HEK293 (cell line): ENCODE results near the gene EXOSC6.
A peak's percentile ranks its signal among the peaks of the same experiment; 100 is the strongest.

ENCODE experiments used
- CTCF ChIA-PET: fragments of 350-600 bp; formaldehyde crosslinking; extraction: SDS; loops from one replicate; lab custom pipeline; 2021; ENCODE audit warnings: antibody characterized with exemption; lab: Yijun Ruan, JAX
- POLR2A ChIA-PET: fragments of 300-600 bp; formaldehyde crosslinking; extraction: SDS; loops from one replicate; lab custom pipeline; 2020; ENCODE audit warnings: antibody characterized with exemption, inconsistent platforms; lab: Yijun Ruan, JAX
- H3K27ac ChIP-seq: fragments of 200-500 bp; sonication (Bioruptor generic); 2 replicates; pipeline ENCODE4 v1.5.1; 2014; ENCODE audit warnings: low read depth, low read length, control low read depth, inconsistent platforms; ENCODE audit errors: extremely low read depth
- H3K36me3 ChIP-seq, 2 experiments: fragments of 200-500 bp in 1 of 2; sonication (Bioruptor generic) in 1 of 2; 1 replicate in 1 of 2; 2 replicates in 1 of 2; pipeline ENCODE4 v1.5.1; 2014 to 2017; ENCODE audit warnings: inconsistent platforms in 2 of 2, low read length in 2 of 2; ENCODE audit not compliant: control insufficient read depth in 2 of 2, insufficient read depth in 1 of 2
- H3K4me1 ChIP-seq: fragments of 200-500 bp; sonication (Bioruptor generic); 2 replicates; pipeline ENCODE4 v1.5.1; 2014; ENCODE audit warnings: mild to moderate bottlenecking, low read length, inconsistent platforms; ENCODE audit not compliant: control insufficient read depth, insufficient read depth
- H3K4me3 ChIP-seq: 2 replicates; pipeline ENCODE4 v1.5.1; 2011; ENCODE audit warnings: low read depth, mild to moderate bottlenecking, control low read depth, low read length, moderate library complexity
- H3K9me3 ChIP-seq: fragments of 200-500 bp; sonication (Bioruptor generic); 2 replicates; pipeline ENCODE4 v1.5.1; 2014; ENCODE audit warnings: low read depth, low read length, inconsistent platforms; ENCODE audit not compliant: control insufficient read depth, insufficient read depth
- KLF7 ChIP-seq: fragments of 450-650 bp; formaldehyde crosslinking; IDR thresholded peaks from 2 replicates; pipeline ENCODE4 v1.5.1; 2016; ENCODE audit warnings: missing biosample characterization, missing genetic modification characterization, borderline replicate concordance
- PRDM2 ChIP-seq: fragments of 450-650 bp; formaldehyde crosslinking; IDR thresholded peaks from 2 replicates; pipeline ENCODE4 v1.5.1; 2016; ENCODE audit warnings: missing biosample characterization, missing genetic modification characterization, borderline replicate concordance
- SETDB1 ChIP-seq: IDR thresholded peaks from one replicate; pipeline ENCODE4 v1.6.1; 2017; ENCODE audit warnings: mild to moderate bottlenecking, low read length, moderate library complexity, mixed read lengths; ENCODE audit not compliant: insufficient read length
- SP3 ChIP-seq: fragments of 450-650 bp; formaldehyde crosslinking; IDR thresholded peaks from 2 replicates; pipeline ENCODE4 v1.5.1; 2016; ENCODE audit warnings: missing biosample characterization, missing genetic modification characterization
- ZEB2 ChIP-seq: fragments of 450-650 bp; formaldehyde crosslinking; IDR thresholded peaks from 2 replicates; pipeline ENCODE4 v1.5.1; 2016; ENCODE audit warnings: missing biosample characterization, missing genetic modification characterization
- ZNF148 ChIP-seq: fragments of 450-650 bp; formaldehyde crosslinking; IDR thresholded peaks from 2 replicates; pipeline ENCODE4 v1.5.0; 2017; ENCODE audit warnings: missing biosample characterization, missing genetic modification characterization, borderline replicate concordance
- ZNF561 ChIP-seq: fragments of 450-650 bp; IDR thresholded peaks from 2 replicates; pipeline ENCODE4 v1.5.1; 2018; ENCODE audit warnings: missing biosample characterization, missing genetic modification characterization, borderline replicate concordance
- ZNF621 ChIP-seq: fragments of 450-650 bp; formaldehyde crosslinking; IDR thresholded peaks from 2 replicates; pipeline ENCODE4 v1.5.1; 2017; ENCODE audit warnings: missing biosample characterization, missing genetic modification characterization
- TF ChIP-seq, protein P1 (sequence below): fragments of 450-650 bp; formaldehyde crosslinking; IDR thresholded peaks from 2 replicates; pipeline ENCODE4 v1.5.1; 2016; ENCODE audit warnings: missing biosample characterization, missing genetic modification characterization
- TF ChIP-seq, protein P2 (sequence below): fragments of 450-650 bp; formaldehyde crosslinking; optimal IDR thresholded peaks from 2 replicates; pipeline ENCODE3; 2016; ENCODE audit warnings: missing biosample characterization, mild to moderate bottlenecking, missing genetic modification characterization
- TF ChIP-seq, protein P3 (sequence below): fragments of 450-650 bp; formaldehyde crosslinking; IDR thresholded peaks from 2 replicates; pipeline ENCODE4 v1.5.1; 2016; ENCODE audit warnings: missing biosample characterization, missing genetic modification characterization

The EXOSC6 gene

GRCh38 chr16:70251629-70252354 lies at the start of gene EXOSC6 (continued):
- TF ChIP-seq, protein P1, sequence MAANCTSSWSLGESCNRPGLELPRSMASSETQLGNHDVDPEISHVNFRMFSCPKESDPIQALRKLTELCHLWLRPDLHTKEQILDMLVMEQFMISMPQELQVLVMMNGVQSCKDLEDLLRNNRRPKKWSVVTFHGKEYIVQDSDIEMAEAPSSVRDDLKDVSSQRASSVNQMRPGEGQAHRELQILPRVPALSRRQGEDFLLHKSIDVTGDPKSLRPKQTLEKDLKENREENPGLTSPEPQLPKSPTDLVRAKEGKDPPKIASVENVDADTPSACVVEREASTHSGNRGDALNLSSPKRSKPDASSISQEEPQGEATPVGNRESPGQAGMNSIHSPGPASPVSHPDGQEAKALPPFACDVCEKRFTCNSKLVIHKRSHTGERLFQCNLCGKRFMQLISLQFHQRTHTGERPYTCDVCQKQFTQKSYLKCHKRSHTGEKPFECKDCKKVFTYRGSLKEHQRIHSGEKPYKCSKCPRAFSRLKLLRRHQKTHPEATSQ, result 0 out of 2 replicates have a peak, but pooled peaks have one; percentile 49
- TF ChIP-seq ZNF561 (peak; percentile 87), ZNF621 (tag by site-specific recombination) (no peak), KLF7 (tag by site-specific recombination) (0 out of 2 replicates have a peak, but pooled peaks have one; percentile 43), PRDM2 (tag by site-specific recombination) (no peak), ZEB2 (tag by site-specific recombination) (peak; percentile 72), SP3 (tag by site-specific recombination) (peak; percentile 32; the same call in 1 of the 2 replicates)
- TF ChIP-seq, protein P2, sequence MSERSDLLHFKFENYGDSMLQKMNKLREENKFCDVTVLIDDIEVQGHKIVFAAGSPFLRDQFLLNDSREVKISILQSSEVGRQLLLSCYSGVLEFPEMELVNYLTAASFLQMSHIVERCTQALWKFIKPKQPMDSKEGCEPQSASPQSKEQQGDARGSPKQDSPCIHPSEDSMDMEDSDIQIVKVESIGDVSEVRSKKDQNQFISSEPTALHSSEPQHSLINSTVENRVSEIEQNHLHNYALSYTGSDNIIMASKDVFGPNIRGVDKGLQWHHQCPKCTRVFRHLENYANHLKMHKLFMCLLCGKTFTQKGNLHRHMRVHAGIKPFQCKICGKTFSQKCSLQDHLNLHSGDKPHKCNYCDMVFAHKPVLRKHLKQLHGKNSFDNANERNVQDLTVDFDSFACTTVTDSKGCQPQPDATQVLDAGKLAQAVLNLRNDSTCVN (tag by site-specific recombination), result peak; percentile 90
- TF ChIP-seq, protein P3, sequence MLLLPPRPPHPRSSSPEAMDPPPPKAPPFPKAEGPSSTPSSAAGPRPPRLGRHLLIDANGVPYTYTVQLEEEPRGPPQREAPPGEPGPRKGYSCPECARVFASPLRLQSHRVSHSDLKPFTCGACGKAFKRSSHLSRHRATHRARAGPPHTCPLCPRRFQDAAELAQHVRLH (tag by site-specific recombination), result peak; percentile 58

GRCh38 chr16:70301121-70301520 lies 49.4 kb upstream of the EXOSC6 start:
- H3K36me3 ChIP-seq, result peaks cover 0 to 3% of the 10 kb centered on the region in 2 experiments; a peak in 2 of 3 replicates
- ChIA-PET POLR2A (interaction anchor here (1.5 kb wide), 1 partner anchor 13 kb away, joined by 5 read pairs; no protein-coding TSS in a partner anchor), CTCF (interaction anchor here (1.5 kb wide), 1 partner anchor 46 kb away, joined by 6 read pairs; the partner anchor contains the start of gene DDX19A)
- peak; percentile 19 for TF ChIP-seq SETDB1
- TF ChIP-seq ZNF148 (tag by site-specific recombination), result no peak
- no peaks in the 10 kb centered on the region; the same call in 1 of the 2 replicates for H3K4me1 ChIP-seq
- H3K27ac ChIP-seq, result no peak overlapping the region
- no peaks in the 10 kb centered on the region for H3K9me3 ChIP-seq
- no peak overlapping the region for H3K4me3 ChIP-seq
